GM23338 (cell line): ENCODE data around the gene PDE7B. TPM values are rescaled to one million over a fixed set of nuclear protein-coding genes. Genes with fewer than 3 reads are reported as not detected.

Source experiments
- ATAC-seq: fragments of 200-7000 bp; cut with Tn5 transposase; 3 replicates; pipeline ENCODE4 v1.9.1; 2020
- DNase-seq: peaks from one replicate; pipeline ENCODE4 v3.0.0-alpha.2; 2015; ENCODE audit warnings: low spot score
- H2AFZ ChIP-seq: fragments of 200-600 bp; sonication (generic); 2 replicates; pipeline ENCODE4 v1.8.0; 2016; ENCODE audit warnings: antibody characterized with exemption, mild to moderate bottlenecking, moderate library complexity
- H3F3A ChIP-seq: fragments of 200-600 bp; sonication (generic); replicated peaks from 2 replicates; pipeline ENCODE4 v1.8.0; 2017; ENCODE audit warnings: antibody characterized with exemption, mixed run types, low read depth
- H3K27ac ChIP-seq: fragments of 200-600 bp; sonication (generic); 2 replicates; pipeline ENCODE4 v1.6.1; 2016; ENCODE audit warnings: low read depth
- H3K27me3 ChIP-seq: fragments of 200-600 bp; sonication (generic); 2 replicates; pipeline ENCODE4 v1.8.0; 2016; ENCODE audit warnings: mild to moderate bottlenecking, mixed run types, moderate library complexity; ENCODE audit not compliant: insufficient read depth
- H3K36me3 ChIP-seq: fragments of 200-600 bp; sonication (generic); 2 replicates; pipeline ENCODE4 v1.8.0; 2016; ENCODE audit warnings: mild to moderate bottlenecking; ENCODE audit not compliant: insufficient read depth
- H3K4me1 ChIP-seq: fragments of 200-600 bp; sonication (generic); 2 replicates; pipeline ENCODE4 v1.8.0; 2016; ENCODE audit warnings: mild to moderate bottlenecking, moderate library complexity; ENCODE audit not compliant: insufficient read depth
- H3K4me2 ChIP-seq: fragments of 200-600 bp; sonication (generic); 2 replicates; pipeline ENCODE4 v1.7.1; 2017; ENCODE audit warnings: mixed run types
- H3K4me3 ChIP-seq: fragments of 200-600 bp; sonication (generic); 2 replicates; pipeline ENCODE4 v1.6.1; 2016; ENCODE audit warnings: mixed run types
- H3K79me2 ChIP-seq: fragments of 200-600 bp; sonication (generic); replicated peaks from 2 replicates; pipeline ENCODE4 v1.8.0; 2017; ENCODE audit warnings: mild to moderate bottlenecking; ENCODE audit not compliant: insufficient read depth
- H3K9me2 ChIP-seq: fragments of 200-600 bp; sonication (generic); 2 replicates; pipeline ENCODE4 v1.8.0; 2017; ENCODE audit not compliant: insufficient read depth
- H4K20me1 ChIP-seq: fragments of 200-600 bp; sonication (generic); replicated peaks from 2 replicates; pipeline ENCODE4 v1.8.0; 2017; ENCODE audit warnings: mild to moderate bottlenecking; ENCODE audit not compliant: insufficient read depth
- H3K27ac Mint-ChIP-seq: 2 replicates; pipeline ENCODE4 v1.8.0; 2020; ENCODE audit warnings: inconsistent platforms, mild to moderate bottlenecking, moderate library complexity, mixed read lengths
- H3K27me3 Mint-ChIP-seq: 3 replicates; pipeline ENCODE4 v1.8.0; 2022; ENCODE audit warnings: low read depth, mild to moderate bottlenecking, moderate library complexity, mixed read lengths, inconsistent platforms; ENCODE audit not compliant: insufficient read depth, poor library complexity
- H3K36me3 Mint-ChIP-seq: 3 replicates; pipeline ENCODE4 v1.8.0; 2021; ENCODE audit warnings: low read depth, mild to moderate bottlenecking, inconsistent platforms, moderate library complexity, mixed read lengths
- H3K4me1 Mint-ChIP-seq: 3 replicates; pipeline ENCODE4 v1.8.0; 2020; ENCODE audit warnings: mild to moderate bottlenecking, inconsistent platforms, mixed read lengths
- H3K4me3 Mint-ChIP-seq: 3 replicates; pipeline ENCODE4 v1.8.0; 2021; ENCODE audit warnings: moderate library complexity, mild to moderate bottlenecking, inconsistent platforms, mixed read lengths
- H3K9me3 Mint-ChIP-seq: 3 replicates; pipeline ENCODE4 v1.8.0; 2020; ENCODE audit warnings: moderate library complexity, mild to moderate bottlenecking, inconsistent platforms, mixed read lengths
- CREB1 ChIP-seq: fragments of 250-450 bp; sonication (Bioruptor Pico); IDR thresholded peaks from 2 replicates; pipeline ENCODE4 v1.5.0; 2020; ENCODE audit warnings: low read depth, mild to moderate bottlenecking, moderate library complexity
- EZH2 ChIP-seq: fragments of 200-600 bp; sonication (generic); IDR thresholded peaks from one replicate; pipeline ENCODE4 v1.8.0; 2017; ENCODE audit warnings: antibody characterized with exemption, mild to moderate bottlenecking, low read depth; ENCODE audit not compliant: unreplicated experiment
- EZH2phosphoT487 ChIP-seq: fragments of 200-600 bp; sonication (generic); IDR thresholded peaks from one replicate; pipeline ENCODE4 v1.8.1; 2018; ENCODE audit warnings: antibody characterized with exemption; ENCODE audit not compliant: unreplicated experiment
- NANOG ChIP-seq: IDR thresholded peaks from 2 replicates; pipeline ENCODE4 v1.6.1; 2016; ENCODE audit warnings: antibody characterized with exemption, borderline replicate concordance
- POLR2AphosphoS5 ChIP-seq: IDR thresholded peaks from 2 replicates; pipeline ENCODE4 v1.6.1; 2016; ENCODE audit warnings: antibody characterized with exemption, low read depth
- STAT1 ChIP-seq: IDR thresholded peaks from one replicate; pipeline ENCODE4 v1.6.1; 2016; ENCODE audit warnings: antibody characterized with exemption; ENCODE audit not compliant: unreplicated experiment
- ZNF114 ChIP-seq: fragments of 250-450 bp; sonication (Bioruptor Pico); IDR thresholded peaks from 2 replicates; pipeline ENCODE4 v1.5.0; 2020; ENCODE audit warnings: mild to moderate bottlenecking, moderate library complexity
- ZNF331 ChIP-seq: fragments of 250-450 bp; sonication (Bioruptor Pico); IDR thresholded peaks from 2 replicates; pipeline ENCODE4 v1.5.0; 2020; ENCODE audit warnings: low read depth, mild to moderate bottlenecking, moderate library complexity
- polyA plus RNA-seq: library from polyadenylated mRNA; unstranded; fragments of >200 nt; fragmentation: Nextera tagmentation; extraction: Ambion mirVana; gene quantifications from 2 replicates; pipeline ENCODE4 v1.2.1, GENCODE V29; 2016
- total RNA-seq: library from RNA; depleted of rRNA; stranded (reverse); fragments of >200 nt; shearing (Covaris generic); gene quantifications from 2 replicates; pipeline ENCODE4 v1.2.3, GENCODE V29; 2014
- TF ChIP-seq, protein P1 (sequence below): fragments of 250-450 bp; sonication (Bioruptor Pico); IDR thresholded peaks from 2 replicates; pipeline ENCODE4 v1.5.0; 2020; ENCODE audit warnings: mild to moderate bottlenecking, moderate library complexity
- TF ChIP-seq, protein P2 (sequence below): IDR thresholded peaks from 2 replicates; pipeline ENCODE4 v1.6.1; 2016; ENCODE audit warnings: antibody characterized with exemption

Gene PDE7B
- total and polyA plus RNA-seq, 2 experiments from 2014 or later: 0.07 TPM; not detected in 1

DNA sequence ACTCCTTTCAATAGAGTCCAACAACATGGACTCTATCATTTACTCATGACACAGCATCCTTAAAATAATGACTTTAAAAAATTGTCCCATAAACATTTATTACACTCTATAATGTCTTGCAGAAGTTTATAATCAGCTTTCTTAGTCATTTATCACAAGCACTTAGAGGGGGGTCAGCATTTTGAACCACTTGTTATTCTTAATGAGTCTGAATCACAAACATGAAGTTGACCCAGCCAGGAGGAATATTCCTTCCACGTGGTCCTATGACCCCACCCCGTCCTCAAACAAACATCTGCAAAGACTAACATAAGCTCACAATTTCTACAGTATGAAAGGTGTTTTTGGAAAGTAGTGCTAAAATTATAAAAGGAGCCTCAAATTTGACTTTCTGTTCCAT, 307.5 kb downstream of the PDE7B start (continued):
- TF ChIP-seq, protein P1, sequence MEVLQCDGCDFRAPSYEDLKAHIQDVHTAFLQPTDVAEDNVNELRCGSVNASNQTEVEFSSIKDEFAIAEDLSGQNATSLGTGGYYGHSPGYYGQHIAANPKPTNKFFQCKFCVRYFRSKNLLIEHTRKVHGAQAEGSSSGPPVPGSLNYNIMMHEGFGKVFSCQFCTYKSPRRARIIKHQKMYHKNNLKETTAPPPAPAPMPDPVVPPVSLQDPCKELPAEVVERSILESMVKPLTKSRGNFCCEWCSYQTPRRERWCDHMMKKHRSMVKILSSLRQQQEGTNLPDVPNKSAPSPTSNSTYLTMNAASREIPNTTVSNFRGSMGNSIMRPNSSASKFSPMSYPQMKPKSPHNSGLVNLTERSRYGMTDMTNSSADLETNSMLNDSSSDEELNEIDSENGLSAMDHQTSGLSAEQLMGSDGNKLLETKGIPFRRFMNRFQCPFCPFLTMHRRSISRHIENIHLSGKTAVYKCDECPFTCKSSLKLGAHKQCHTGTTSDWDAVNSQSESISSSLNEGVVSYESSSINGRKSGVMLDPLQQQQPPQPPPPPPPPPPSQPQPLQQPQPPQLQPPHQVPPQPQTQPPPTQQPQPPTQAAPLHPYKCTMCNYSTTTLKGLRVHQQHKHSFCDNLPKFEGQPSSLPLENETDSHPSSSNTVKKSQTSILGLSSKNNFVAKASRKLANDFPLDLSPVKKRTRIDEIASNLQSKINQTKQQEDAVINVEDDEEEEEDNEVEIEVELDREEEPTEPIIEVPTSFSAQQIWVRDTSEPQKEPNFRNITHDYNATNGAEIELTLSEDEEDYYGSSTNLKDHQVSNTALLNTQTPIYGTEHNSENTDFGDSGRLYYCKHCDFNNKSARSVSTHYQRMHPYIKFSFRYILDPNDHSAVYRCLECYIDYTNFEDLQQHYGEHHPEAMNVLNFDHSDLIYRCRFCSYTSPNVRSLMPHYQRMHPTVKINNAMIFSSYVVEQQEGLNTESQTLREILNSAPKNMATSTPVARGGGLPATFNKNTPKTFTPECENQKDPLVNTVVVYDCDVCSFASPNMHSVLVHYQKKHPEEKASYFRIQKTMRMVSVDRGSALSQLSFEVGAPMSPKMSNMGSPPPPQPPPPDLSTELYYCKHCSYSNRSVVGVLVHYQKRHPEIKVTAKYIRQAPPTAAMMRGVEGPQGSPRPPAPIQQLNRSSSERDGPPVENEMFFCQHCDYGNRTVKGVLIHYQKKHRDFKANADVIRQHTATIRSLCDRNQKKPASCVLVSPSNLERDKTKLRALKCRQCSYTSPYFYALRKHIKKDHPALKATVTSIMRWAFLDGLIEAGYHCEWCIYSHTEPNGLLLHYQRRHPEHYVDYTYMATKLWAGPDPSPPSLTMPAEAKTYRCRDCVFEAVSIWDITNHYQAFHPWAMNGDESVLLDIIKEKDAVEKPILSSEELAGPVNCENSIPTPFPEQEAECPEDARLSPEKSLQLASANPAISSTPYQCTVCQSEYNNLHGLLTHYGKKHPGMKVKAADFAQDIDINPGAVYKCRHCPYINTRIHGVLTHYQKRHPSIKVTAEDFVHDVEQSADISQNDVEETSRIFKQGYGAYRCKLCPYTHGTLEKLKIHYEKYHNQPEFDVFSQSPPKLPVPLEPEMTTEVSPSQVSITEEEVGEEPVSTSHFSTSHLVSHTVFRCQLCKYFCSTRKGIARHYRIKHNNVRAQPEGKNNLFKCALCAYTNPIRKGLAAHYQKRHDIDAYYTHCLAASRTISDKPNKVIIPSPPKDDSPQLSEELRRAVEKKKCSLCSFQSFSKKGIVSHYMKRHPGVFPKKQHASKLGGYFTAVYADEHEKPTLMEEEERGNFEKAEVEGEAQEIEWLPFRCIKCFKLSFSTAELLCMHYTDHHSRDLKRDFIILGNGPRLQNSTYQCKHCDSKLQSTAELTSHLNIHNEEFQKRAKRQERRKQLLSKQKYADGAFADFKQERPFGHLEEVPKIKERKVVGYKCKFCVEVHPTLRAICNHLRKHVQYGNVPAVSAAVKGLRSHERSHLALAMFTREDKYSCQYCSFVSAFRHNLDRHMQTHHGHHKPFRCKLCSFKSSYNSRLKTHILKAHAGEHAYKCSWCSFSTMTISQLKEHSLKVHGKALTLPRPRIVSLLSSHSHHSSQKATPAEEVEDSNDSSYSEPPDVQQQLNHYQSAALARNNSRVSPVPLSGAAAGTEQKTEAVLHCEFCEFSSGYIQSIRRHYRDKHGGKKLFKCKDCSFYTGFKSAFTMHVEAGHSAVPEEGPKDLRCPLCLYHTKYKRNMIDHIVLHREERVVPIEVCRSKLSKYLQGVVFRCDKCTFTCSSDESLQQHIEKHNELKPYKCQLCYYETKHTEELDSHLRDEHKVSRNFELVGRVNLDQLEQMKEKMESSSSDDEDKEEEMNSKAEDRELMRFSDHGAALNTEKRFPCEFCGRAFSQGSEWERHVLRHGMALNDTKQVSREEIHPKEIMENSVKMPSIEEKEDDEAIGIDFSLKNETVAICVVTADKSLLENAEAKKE: no peak
- TF ChIP-seq, protein P2, sequence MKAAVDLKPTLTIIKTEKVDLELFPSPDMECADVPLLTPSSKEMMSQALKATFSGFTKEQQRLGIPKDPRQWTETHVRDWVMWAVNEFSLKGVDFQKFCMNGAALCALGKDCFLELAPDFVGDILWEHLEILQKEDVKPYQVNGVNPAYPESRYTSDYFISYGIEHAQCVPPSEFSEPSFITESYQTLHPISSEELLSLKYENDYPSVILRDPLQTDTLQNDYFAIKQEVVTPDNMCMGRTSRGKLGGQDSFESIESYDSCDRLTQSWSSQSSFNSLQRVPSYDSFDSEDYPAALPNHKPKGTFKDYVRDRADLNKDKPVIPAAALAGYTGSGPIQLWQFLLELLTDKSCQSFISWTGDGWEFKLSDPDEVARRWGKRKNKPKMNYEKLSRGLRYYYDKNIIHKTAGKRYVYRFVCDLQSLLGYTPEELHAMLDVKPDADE: no peak
- no peak for TF ChIP-seq ZNF114 (CRISPR knock-in tag)
- TF ChIP-seq STAT1: no peak
- TF ChIP-seq EZH2phosphoT487: no peak
- TF ChIP-seq CREB1: no peak
- no peak for TF ChIP-seq EZH2
- TF ChIP-seq ZNF331 (CRISPR knock-in tag): no peak
- TF ChIP-seq POLR2AphosphoS5: no peak
- no peak for TF ChIP-seq NANOG

DNA sequence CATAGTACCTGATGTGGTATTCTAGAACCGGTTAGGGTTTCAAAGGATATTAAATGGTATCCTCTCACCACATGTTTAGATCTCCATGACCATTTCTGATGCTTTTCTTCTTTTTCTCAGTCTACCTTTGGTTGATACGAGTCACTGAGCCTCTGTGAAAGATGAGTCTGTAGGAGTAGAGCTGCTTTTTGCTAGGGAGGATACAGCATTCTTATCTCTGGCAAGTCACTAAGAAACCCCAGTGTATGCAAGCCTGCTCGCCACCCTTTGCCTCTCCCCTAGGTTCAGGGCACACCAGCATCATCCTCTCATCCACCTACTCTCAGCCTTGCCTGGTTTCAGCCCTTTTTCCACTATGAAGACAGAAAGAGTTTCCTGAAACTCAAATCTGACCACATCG, 308.7 kb downstream of the PDE7B start:
- H3K27ac ChIP-seq: no peak overlapping the region
- H3K27ac Mint-ChIP-seq: no peak overlapping the region
- H3K9me2 ChIP-seq: no peaks in the 10 kb centered on the region
- no peak for DNase-seq
- no peak overlapping the region for H3K4me2 ChIP-seq
- H3K4me3 Mint-ChIP-seq: no peak overlapping the region
- no peaks in the 10 kb centered on the region for H3K79me2 ChIP-seq
- no peaks in the 10 kb centered on the region for H4K20me1 ChIP-seq
- H3F3A ChIP-seq: no peaks in the 10 kb centered on the region
- no peak overlapping the region for H3K4me3 ChIP-seq
- H3K27me3 Mint-ChIP-seq: peaks cover 2% of the 10 kb centered on the region
- H3K4me1 ChIP-seq: no peaks in the 10 kb centered on the region
- peaks cover 5% of the 10 kb centered on the region; the same call in 1 of the 3 replicates for H3K9me3 Mint-ChIP-seq
- no peaks in the 10 kb centered on the region for H3K36me3 ChIP-seq
- no peak for ATAC-seq
- H3K4me1 Mint-ChIP-seq: no peaks in the 10 kb centered on the region
- H3K36me3 Mint-ChIP-seq: no peaks in the 10 kb centered on the region
- no peak overlapping the region for H2AFZ ChIP-seq
- H3K27me3 ChIP-seq: no peaks in the 10 kb centered on the region
- TF ChIP-seq ZNF114 (CRISPR knock-in tag) (no peak), EZH2phosphoT487 (no peak), ZNF331 (CRISPR knock-in tag) (no peak), NANOG (no peak), STAT1 (no peak), CREB1 (no peak), POLR2AphosphoS5 (no peak)
- TF ChIP-seq, protein P2: no peak
